HG02885 (cell line): ENCODE measurements around the gene ARHGEF11.
"Not testable (repeated sequence)": the region's sequence is repeated elsewhere in the genome, so short reads cannot be mapped to it uniquely, and the experiment has no call there.

Source experiments
- ATAC-seq: cut with Tn5 transposase; IDR thresholded peaks from one replicate; pipeline ENCODE4 v1.9.1; 2021; ENCODE audit warnings: mild to moderate bottlenecking; ENCODE audit not compliant: unreplicated experiment, poor library complexity

The ARHGEF11 gene

GRCh38 chr1:156933136-156933535 is 112.4 kb downstream of the ARHGEF11 start:
- no peak for ATAC-seq

- ATAC-seq, result no peak
Observed at GRCh38 chr1:156931974-156932710, 113.4 kb downstream of the ARHGEF11 start.

- ATAC-seq, result no peak
Observed at GRCh38 chr1:156931211-156931952, 114.2 kb downstream of the ARHGEF11 start.

GRCh38 chr1:156930483-156930882 is 115.1 kb downstream of the ARHGEF11 start:
- ATAC-seq, result no peak

- ATAC-seq, result no peak
Observed at GRCh38 chr1:156929596-156930238, 115.8 kb downstream of the ARHGEF11 start.

GRCh38 chr1:156928043-156928602 is 117.4 kb downstream of the ARHGEF11 start:
- no peak for ATAC-seq

- ATAC-seq, result no peak
Observed at GRCh38 chr1:156927215-156928042, 118.1 kb downstream of the ARHGEF11 start.

- ATAC-seq, result not testable (repeated sequence)
Observed at GRCh38 chr1:156926695-156927094, 118.8 kb downstream of the ARHGEF11 start.

- ATAC-seq, result no peak
Observed at GRCh38 chr1:156926175-156926574, 119.4 kb downstream of the ARHGEF11 start.

GRCh38 chr1:156925154-156926010 is 120.2 kb downstream of the ARHGEF11 start:
- no peak for ATAC-seq

- ATAC-seq, result no peak
Observed at GRCh38 chr1:156924478-156925153, 120.9 kb downstream of the ARHGEF11 start.

GRCh38 chr1:156923670-156924477 is 121.7 kb downstream of the ARHGEF11 start:
- no peak for ATAC-seq

GRCh38 chr1:156922986-156923669 is 122.4 kb downstream of the ARHGEF11 start:
- no peak for ATAC-seq

- ATAC-seq, result no peak
Observed at GRCh38 chr1:156921053-156921529, 124.5 kb downstream of the ARHGEF11 start.

GRCh38 chr1:156920233-156921052 is 125.1 kb downstream of the ARHGEF11 start, which contains the start of gene LRRC71:
Gene LRRC71 (plus strand): TSS chr1:156920632. CDS start chr1:156920804, 172 bp downstream.
- ATAC-seq, result no peak

GRCh38 chr1:156914440-156914856 is 131.1 kb downstream of the ARHGEF11 start:
- ATAC-seq, result no peak
